ENCODE results near the gene TMEM42. TPM values are rescaled to one million over a fixed set of nuclear protein-coding genes. Genes with fewer than 3 reads are reported as not detected.

Gene TMEM42
- polyA plus RNA-seq, 1 donor from 2014 or later, result 15.1 TPM

DNA sequence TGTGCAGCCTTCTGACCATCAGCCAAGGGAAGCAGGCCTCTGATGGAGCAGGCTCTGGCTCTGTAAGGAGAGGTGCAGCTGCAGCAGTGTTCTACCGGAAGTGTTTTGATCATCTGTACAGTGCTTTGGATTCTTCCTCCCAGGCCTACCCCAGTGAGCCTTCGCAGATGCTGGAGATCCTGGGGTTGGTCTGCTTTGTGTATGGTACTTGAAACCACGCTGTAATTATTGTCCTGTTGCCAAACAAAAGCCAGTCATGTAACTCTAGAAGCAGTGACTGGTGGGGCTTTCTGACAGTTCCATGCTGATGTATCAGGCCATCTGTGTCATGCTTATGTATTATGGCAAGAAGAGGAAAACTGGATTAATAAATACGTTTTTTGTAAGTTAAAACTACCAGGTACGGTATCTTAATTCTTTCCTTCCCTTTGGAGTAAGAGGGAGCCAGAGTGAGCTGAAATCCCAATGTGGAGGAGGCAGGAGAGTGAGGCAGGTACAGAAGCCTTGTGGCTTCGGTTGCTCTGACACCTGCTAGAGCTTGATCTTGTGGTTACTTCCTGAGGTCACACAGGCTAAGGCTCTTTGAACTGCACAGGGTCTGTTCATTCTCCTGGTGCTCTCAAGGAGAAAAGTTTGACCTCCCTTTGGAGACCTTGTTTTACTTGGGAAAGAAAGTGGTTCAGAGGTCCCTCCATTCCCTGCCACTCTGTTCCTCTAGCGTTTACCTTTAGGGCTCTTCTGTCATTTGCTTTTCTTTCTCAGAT is 3.7 kb downstream of the TMEM42 start:
- no peak overlapping the region for H2AFZ ChIP-seq (ENCODE audit: low read depth, low read length)
- no peak overlapping the region for H3K27ac ChIP-seq (ENCODE audit: low read length)
- H4K20me1 ChIP-seq (ENCODE audit: insufficient read depth), result no peaks in the 10 kb centered on the region
- no peaks in the 10 kb centered on the region for H3F3A ChIP-seq (ENCODE audit: insufficient read depth, low read length, poor library complexity, severe bottlenecking)
- H3K4me2 ChIP-seq (ENCODE audit: low read length), result no peak overlapping the region
- no peaks in the 10 kb centered on the region for H3K27me3 ChIP-seq (ENCODE audit: insufficient read depth, low read depth, low read length)
- TF ChIP-seq CTCF (IDR thresholded peaks at IDR 0.05; ENCODE audit: poor library complexity, severe bottlenecking) (no peak), REST (IDR thresholded peaks at IDR 0.05; ENCODE audit: borderline replicate concordance) (no peak), EZH2 (IDR thresholded peaks at IDR 0.05; ENCODE audit: borderline replicate concordance, insufficient read depth, low read length, poor library complexity, severe bottlenecking) (no peak)
- no peaks in the 10 kb centered on the region for H3K79me2 ChIP-seq (replicated peaks; ENCODE audit: insufficient read depth, low read length)
- no peaks in the 10 kb centered on the region for H3K9me2 ChIP-seq (ENCODE audit: insufficient read depth, low read length)
- H3K4me3 ChIP-seq (ENCODE audit: low read length), result no peak overlapping the region
- no peak overlapping the region for H3K9ac ChIP-seq (ENCODE audit: low read length)
- no peaks in the 10 kb centered on the region for H3K36me3 ChIP-seq (ENCODE audit: insufficient read depth, low read length)
- no peaks in the 10 kb centered on the region for H3K9me3 ChIP-seq (ENCODE audit: low read length)

DNA sequence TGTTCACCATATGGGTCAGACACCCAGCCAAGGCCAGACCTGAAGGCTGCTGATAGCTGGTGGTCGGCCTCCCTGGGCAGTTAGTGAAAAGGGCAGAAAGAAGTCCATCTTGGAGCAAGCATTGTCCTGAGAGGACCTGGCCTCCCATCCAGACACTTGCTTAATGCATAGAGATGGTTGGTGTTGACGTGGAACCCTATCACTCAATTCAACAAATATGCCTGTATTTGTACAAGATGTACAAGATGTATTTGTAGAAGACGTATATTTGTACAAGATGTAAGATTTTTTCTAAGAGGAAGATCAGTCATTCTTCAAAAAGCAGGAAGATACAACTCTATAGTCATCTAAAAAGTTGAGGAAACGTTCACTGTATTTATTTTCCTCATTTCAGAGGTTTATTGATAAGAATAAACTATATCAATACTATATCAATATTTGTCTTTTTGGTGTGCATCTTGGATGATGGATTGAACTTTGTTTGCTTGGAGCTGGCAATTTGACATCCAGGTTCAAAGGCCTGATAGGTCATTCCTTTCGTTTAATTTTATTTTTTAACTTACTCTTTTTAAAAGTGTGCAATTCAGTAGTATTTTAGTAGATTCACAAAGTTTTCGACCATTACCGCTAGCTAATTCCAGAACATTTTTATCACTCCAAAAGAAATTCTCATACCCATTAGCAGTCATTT is 5.9 kb downstream of the TMEM42 start:
- Histone ChIP-seq H3K27me3 (ENCODE audit: insufficient read depth, low read depth, low read length) (no peaks in the 10 kb centered on the region), H3F3A (ENCODE audit: insufficient read depth, low read length, poor library complexity, severe bottlenecking) (no peaks in the 10 kb centered on the region), H3K9me3 (ENCODE audit: low read length) (no peaks in the 10 kb centered on the region), H3K36me3 (ENCODE audit: insufficient read depth, low read length) (no peaks in the 10 kb centered on the region), H2AFZ (ENCODE audit: low read depth, low read length) (no peak overlapping the region), H3K9me2 (ENCODE audit: insufficient read depth, low read length) (no peaks in the 10 kb centered on the region), H3K9ac (ENCODE audit: low read length) (no peak overlapping the region), H4K20me1 (ENCODE audit: insufficient read depth) (no peaks in the 10 kb centered on the region), H3K4me2 (ENCODE audit: low read length) (no peak overlapping the region), H3K79me2 (replicated peaks; ENCODE audit: insufficient read depth, low read length) (no peaks in the 10 kb centered on the region), H3K27ac (ENCODE audit: low read length) (no peak overlapping the region), H3K4me3 (ENCODE audit: low read length) (no peak overlapping the region)
- TF ChIP-seq EZH2 (IDR thresholded peaks at IDR 0.05; ENCODE audit: borderline replicate concordance, insufficient read depth, low read length, poor library complexity, severe bottlenecking) (no peak), POLR2AphosphoS5 (IDR thresholded peaks at IDR 0.05) (no peak), TAF1 (IDR thresholded peaks at IDR 0.05; ENCODE audit: low read depth) (no peak), SMC3 (conservative IDR thresholded peaks at IDR 0.05; ENCODE audit: poor library complexity) (no peak), RAD21 (conservative IDR thresholded peaks at IDR 0.05) (no peak), REST (IDR thresholded peaks at IDR 0.05; ENCODE audit: borderline replicate concordance) (no peak), EP300 (conservative IDR thresholded peaks at IDR 0.05; ENCODE audit: poor library complexity, severe bottlenecking) (no peak), CTCF (IDR thresholded peaks at IDR 0.05; ENCODE audit: poor library complexity, severe bottlenecking) (no peak), MXI1 (conservative IDR thresholded peaks at IDR 0.05; ENCODE audit: poor library complexity, severe bottlenecking) (no peak)
